Mammary epithelial cell (primary cell): Measurements from ENCODE around the gene PDK2.

ENCODE experiments used
- EZH2 ChIP-seq: IDR thresholded peaks from 2 replicates; pipeline ENCODE4 v1.6.1; 2012; ENCODE audit warnings: low read length, inconsistent platforms, borderline replicate concordance
- TF ChIP-seq, protein P1 (sequence below), 2 donors: IDR thresholded peaks in 1 of 2; conservative IDR thresholded peaks in 1 of 2; 2 replicates each; pipeline ENCODE4 v1.5.1; 2011 to 2012; ENCODE audit warnings: inconsistent platforms in 2 of 2, low read length in 2 of 2, mild to moderate bottlenecking in 2 of 2, control low read depth in 1 of 2, low read depth in 1 of 2; ENCODE audit not compliant: insufficient read depth in 1 of 2; ENCODE audit errors: extremely low read depth in 1 of 2

DNA sequence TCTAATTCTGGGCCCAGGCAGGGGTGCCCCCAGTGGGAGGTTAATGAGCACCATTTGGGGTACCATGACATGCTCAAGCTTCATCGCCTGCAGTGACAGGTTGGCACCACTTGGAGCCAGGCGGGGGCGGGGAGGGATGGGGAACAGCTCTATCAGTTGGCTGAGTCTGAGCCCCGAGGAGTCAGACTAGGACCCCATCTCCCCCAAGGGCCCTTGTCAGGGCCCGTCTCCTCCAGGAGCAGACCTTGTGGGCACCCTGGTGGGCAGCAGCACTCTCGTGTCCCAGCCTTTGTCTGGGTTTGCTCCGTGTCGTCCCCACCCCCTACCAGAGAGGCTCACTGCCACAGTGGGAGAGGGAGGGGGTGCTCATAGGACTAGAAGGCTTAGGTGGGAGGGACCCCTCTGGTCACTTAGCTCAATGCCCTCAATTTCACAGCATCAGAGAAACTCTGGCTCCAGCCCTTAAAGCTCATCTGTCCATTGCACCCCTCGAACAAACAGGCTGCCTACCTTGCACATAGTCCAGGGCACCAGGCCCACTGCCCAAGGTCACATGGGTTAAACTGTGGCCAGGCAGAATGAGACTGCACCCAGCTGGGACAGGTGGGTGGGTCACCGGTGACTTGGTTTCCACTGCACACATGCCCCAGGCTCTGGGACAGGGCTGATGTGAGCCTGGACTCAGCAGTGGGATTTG lies 51.2 kb downstream of the PDK2 start:
- TF ChIP-seq, protein P1, sequence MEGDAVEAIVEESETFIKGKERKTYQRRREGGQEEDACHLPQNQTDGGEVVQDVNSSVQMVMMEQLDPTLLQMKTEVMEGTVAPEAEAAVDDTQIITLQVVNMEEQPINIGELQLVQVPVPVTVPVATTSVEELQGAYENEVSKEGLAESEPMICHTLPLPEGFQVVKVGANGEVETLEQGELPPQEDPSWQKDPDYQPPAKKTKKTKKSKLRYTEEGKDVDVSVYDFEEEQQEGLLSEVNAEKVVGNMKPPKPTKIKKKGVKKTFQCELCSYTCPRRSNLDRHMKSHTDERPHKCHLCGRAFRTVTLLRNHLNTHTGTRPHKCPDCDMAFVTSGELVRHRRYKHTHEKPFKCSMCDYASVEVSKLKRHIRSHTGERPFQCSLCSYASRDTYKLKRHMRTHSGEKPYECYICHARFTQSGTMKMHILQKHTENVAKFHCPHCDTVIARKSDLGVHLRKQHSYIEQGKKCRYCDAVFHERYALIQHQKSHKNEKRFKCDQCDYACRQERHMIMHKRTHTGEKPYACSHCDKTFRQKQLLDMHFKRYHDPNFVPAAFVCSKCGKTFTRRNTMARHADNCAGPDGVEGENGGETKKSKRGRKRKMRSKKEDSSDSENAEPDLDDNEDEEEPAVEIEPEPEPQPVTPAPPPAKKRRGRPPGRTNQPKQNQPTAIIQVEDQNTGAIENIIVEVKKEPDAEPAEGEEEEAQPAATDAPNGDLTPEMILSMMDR (conservative IDR thresholded peaks at IDR 0.05 in 1 of 2, IDR thresholded peaks at IDR 0.05 in 1 of 2; ENCODE audit: extremely low read depth in 1 of 2, insufficient read depth in 1 of 2, low read depth in 1 of 2, low read length in 2 of 2) = peak in 1 of 2 donors; percentile 30
- no peak for TF ChIP-seq EZH2
